HepG2 (cell line): ENCODE measurements around the gene NINL. TPM values are rescaled to one million over a fixed set of nuclear protein-coding genes. Genes with fewer than 3 reads are reported as not detected.

ENCODE experiments used
- ATAC-seq: fragments of 200-7000 bp; cut with Tn5 transposase; 3 replicates; pipeline ENCODE4 v1.9.1; 2020; ENCODE audit warnings: mild to moderate bottlenecking, moderate library complexity
- BruUV-seq: library from RNA; stranded (reverse); fragments of 400-500 nt; replicated peaks from 2 replicates; lab custom pipeline; 2021; lab: Mats Ljungman, UMichigan
- CTCF ChIA-PET: fragments of 300-600 bp; formaldehyde crosslinking; extraction: SDS; loops from one replicate; lab custom pipeline; 2021; ENCODE audit warnings: low total read pairs, inconsistent platforms, low intra/inter-chr PET ratio; lab: Yijun Ruan, JAX
- POLR2A ChIA-PET: fragments of 350-600 bp; sonication (Branson Sonifier 250); formaldehyde crosslinking; loops from one replicate; lab custom pipeline; 2020; ENCODE audit warnings: antibody characterized with exemption, inconsistent platforms; lab: Yijun Ruan, JAX
- DNase-seq: peaks from one replicate; pipeline ENCODE4 v3.0.0-alpha.2; 2015; ENCODE audit warnings: low spot score
- FAIRE-seq: peaks from 3 replicates; lab custom pipeline; 2011; peaks lifted over from hg19 to GRCh38; lab: Jason Lieb, UNC
- H2AFZ ChIP-seq: one replicate; pipeline ENCODE4 v1.6.1; 2011; ENCODE audit warnings: low read length, inconsistent platforms
- H3K27ac ChIP-seq: fragments of 300-600 bp; 3 replicates; pipeline ENCODE4 v1.8.0; 2011; ENCODE audit warnings: mixed run types, mild to moderate bottlenecking, mixed read lengths, low read length, inconsistent platforms; ENCODE audit not compliant: insufficient read depth; ENCODE audit errors: extremely low read length
- H3K27me3 ChIP-seq, 2 experiments: fragments of 200-600 bp in 1 of 2; 2 replicates in 1 of 2; 3 replicates in 1 of 2; pipeline versions ENCODE4 v1.6.0 to v1.8.0; 2011; ENCODE audit warnings: low read length in 2 of 2, mild to moderate bottlenecking in 2 of 2, moderate library complexity in 2 of 2, inconsistent platforms in 1 of 2; ENCODE audit not compliant: insufficient read depth in 2 of 2, control insufficient read depth in 1 of 2
- H3K36me3 ChIP-seq, 2 experiments: fragments of 200-600 bp in 1 of 2; replicated peaks in 1 of 2; 2 replicates in 1 of 2; 3 replicates in 1 of 2; pipeline versions ENCODE4 v1.5.1 to v1.8.0; 2011; ENCODE audit warnings: low read length in 2 of 2, inconsistent platforms in 1 of 2; ENCODE audit not compliant: insufficient read depth in 2 of 2, control insufficient read depth in 1 of 2
- H3K4me1 ChIP-seq: 2 replicates; pipeline ENCODE4 v1.5.1; 2012; ENCODE audit warnings: low read length, inconsistent platforms; ENCODE audit not compliant: insufficient read depth
- H3K4me2 ChIP-seq: 2 replicates; pipeline ENCODE4 v1.6.0; 2011; ENCODE audit warnings: low read depth, low read length, inconsistent platforms
- H3K4me3 ChIP-seq, 3 experiments: fragments of 200-600 bp in 1 of 3; sonication (generic), shearing (Covaris generic) in 1 of 3; replicated peaks in 1 of 3; 2 replicates each; pipeline ENCODE4 v1.5.1; 2011 to 2016; ENCODE audit warnings: low read length in 3 of 3, inconsistent platforms in 2 of 3, low read depth in 2 of 3, mild to moderate bottlenecking in 2 of 3, control low read depth in 1 of 3, mixed read lengths in 1 of 3; ENCODE audit not compliant: insufficient read depth in 1 of 3
- H3K79me2 ChIP-seq: one replicate; pipeline ENCODE4 v1.6.1; 2011; ENCODE audit warnings: low read length, inconsistent platforms; ENCODE audit not compliant: insufficient read depth
- H3K9ac ChIP-seq: 2 replicates; pipeline ENCODE4 v1.6.0; 2011; ENCODE audit warnings: mild to moderate bottlenecking, low read depth, low read length, inconsistent platforms; ENCODE audit not compliant: insufficient read depth
- H3K9me3 ChIP-seq: 2 replicates; pipeline ENCODE4 v1.5.1; 2012; ENCODE audit warnings: mild to moderate bottlenecking, low read length
- H4K20me1 ChIP-seq: 2 replicates; pipeline ENCODE4 v1.6.0; 2011; ENCODE audit warnings: inconsistent platforms, mild to moderate bottlenecking, low read length, moderate library complexity; ENCODE audit not compliant: insufficient read depth
- ATF7 ChIP-seq, 2 experiments: fragments of 450-650 bp in 1 of 2; sonication (generic) in 1 of 2; formaldehyde crosslinking in 1 of 2; IDR thresholded peaks; 2 replicates each; pipeline versions ENCODE4 v1.4.0 to v1.6.1; 2016 to 2020; ENCODE audit warnings: antibody characterized with exemption in 1 of 2, mild to moderate bottlenecking in 1 of 2, missing genetic modification reagents in 1 of 2
- CBFB ChIP-seq: sonication (generic); formaldehyde crosslinking; IDR thresholded peaks from 2 replicates; pipeline ENCODE4 v1.4.0; 2020; ENCODE audit warnings: missing genetic modification reagents
- KLF15 ChIP-seq: sonication (generic); formaldehyde crosslinking; IDR thresholded peaks from 2 replicates; pipeline ENCODE4 v1.8.1; 2023; ENCODE audit warnings: borderline replicate concordance, mild to moderate bottlenecking, inconsistent platforms, missing genetic modification reagents, mixed read lengths
- MAFG ChIP-seq: sonication (generic); formaldehyde crosslinking; IDR thresholded peaks from 2 replicates; pipeline ENCODE4 v1.5.1; 2020; ENCODE audit warnings: mild to moderate bottlenecking, missing genetic modification reagents
- NFE2L2 ChIP-seq: fragments of 150-350 bp; IDR thresholded peaks from 2 replicates; pipeline ENCODE4 v1.6.1; 2014; ENCODE audit warnings: low read length
- PAF1 ChIP-seq: IDR thresholded peaks from 2 replicates; pipeline ENCODE4 v1.6.1; 2016; ENCODE audit warnings: missing genetic modification reagents, missing compliant biosample characterization
- SMAD9 ChIP-seq: sonication (generic); formaldehyde crosslinking; IDR thresholded peaks from 2 replicates; pipeline ENCODE4 v1.5.1; 2020; ENCODE audit warnings: mild to moderate bottlenecking, missing genetic modification reagents
- ZNF672 ChIP-seq: sonication (generic); formaldehyde crosslinking; IDR thresholded peaks from 2 replicates; pipeline ENCODE4 v1.8.1; 2022; ENCODE audit warnings: missing genetic modification reagents
- ZSCAN22 ChIP-seq: sonication (generic); formaldehyde crosslinking; IDR thresholded peaks from 2 replicates; pipeline ENCODE4 v1.4.0; 2020; ENCODE audit warnings: mild to moderate bottlenecking, missing genetic modification reagents
- WGBS: methylation state at CpG from one replicate; pipeline ENCODE4 v1.1.6; 2017; ENCODE audit warnings: low lambda C conversion rate; 5-methylcytosine and 5-hydroxymethylcytosine counted together
- in situ Hi-C: cut with HindIII; loops from 2 replicates; pipeline ENCODE4 v1.10.0; 2017; ENCODE audit warnings: low pct_unique_long_range_greater_than_20kb; ENCODE audit not compliant: extremely low pct_ligation_motif_present
- intact Hi-C: fragments of 100-400 bp; cut with micrococcal nuclease; formaldehyde crosslinking; loops from one replicate; pipeline ENCODE4 v1.10.0; 2022; ENCODE audit not compliant: unreplicated experiment
- polyA plus RNA-seq, 8 experiments: library from polyadenylated mRNA; depleted of rRNA in 3 of 8; stranded (reverse) in 7 of 8; unstranded in 1 of 8; fragments of >200 nt; fragmentation: Illumina TruSeq in 4 of 8; extraction: Trizol in 4 of 8; gene quantifications; 2 replicates each; pipeline versions ENCODE4 v1.2.1 to v1.2.3, GENCODE V29; 2011 to 2016; ENCODE audit warnings: low read depth in 4 of 8, missing spikeins in 1 of 8, mixed read lengths in 1 of 8; ENCODE audit not compliant: insufficient read depth in 1 of 8
- total RNA-seq, 5 experiments: library from RNA; depleted of rRNA; stranded (reverse); fragments of >200 nt; fragmentation: Illumina TruSeq; extraction: Trizol; gene quantifications; 2 replicates each; pipeline ENCODE4 v1.2.3, GENCODE V29; 2016; ENCODE audit warnings: low read depth in 1 of 5
- TF ChIP-seq, protein P1 (sequence below), 2 experiments: fragments of 450-650 bp in 1 of 2; sonication (generic) in 1 of 2; formaldehyde crosslinking; IDR thresholded peaks; 2 replicates each; pipeline versions ENCODE4 v1.5.0 to v1.8.0; 2020 to 2022; ENCODE audit warnings: mild to moderate bottlenecking in 1 of 2, missing genetic modification reagents in 1 of 2
- TF ChIP-seq, protein P2 (sequence below): sonication (generic); formaldehyde crosslinking; IDR thresholded peaks from 2 replicates; pipeline ENCODE4 v1.5.0; 2020; ENCODE audit warnings: missing genetic modification reagents, mild to moderate bottlenecking, borderline replicate concordance

The NINL gene
- total and polyA plus RNA-seq, 2 of the 13 experiments (the other 11 are each of a cell fraction or from before 2014, with no cell fraction given) = 32.3 to 34.3 TPM

DNA sequence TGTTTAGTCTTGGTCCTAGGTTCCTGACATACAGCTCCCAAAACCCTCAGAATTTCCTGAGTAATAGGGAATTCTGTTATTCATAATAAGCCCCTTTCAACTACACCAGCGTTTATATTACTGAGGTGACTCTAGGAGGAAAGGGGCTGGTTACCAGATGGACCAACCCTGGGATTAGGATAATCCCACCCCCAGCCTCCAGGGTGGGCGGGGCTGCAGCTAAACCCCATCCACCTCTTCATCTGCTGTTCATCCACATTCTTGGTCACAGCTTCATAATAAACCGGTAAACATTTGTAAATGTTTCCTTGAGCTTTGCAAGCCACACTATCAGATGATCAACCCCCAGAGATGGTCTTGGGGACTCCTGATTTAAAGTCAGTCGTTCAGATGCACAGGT, 38.3 kb downstream of the NINL start:
- ChIA-PET CTCF (no interaction called here), POLR2A (interaction anchor here (1.3 kb wide), 1 partner anchor 39 kb away, joined by 4 read pairs; no protein-coding TSS in a partner anchor)
- Histone ChIP-seq H3K4me3 (no peak overlapping the region), H3K27ac (no peak overlapping the region), H2AFZ (no peak overlapping the region), H3K4me1 (peaks cover 75% of the 10 kb centered on the region), H3K27me3 (no peaks in the 10 kb centered on the region), H4K20me1 (peaks cover 21% of the 10 kb centered on the region; the same call in 1 of the 2 replicates), H3K9me3 (no peaks in the 10 kb centered on the region), H3K4me2 (no peak overlapping the region), H3K79me2 (peaks cover 40% of the 10 kb centered on the region), H3K36me3 (peaks cover 4 to 18% of the 10 kb centered on the region in 2 experiments), H3K9ac (no peak overlapping the region)
- no TSS peak for BruUV-seq
- ATAC-seq = no peak
- in situ Hi-C loops (no loop called here), intact Hi-C loops (no loop called here)
- no peak for FAIRE-seq
- TF ChIP-seq, protein P1, sequence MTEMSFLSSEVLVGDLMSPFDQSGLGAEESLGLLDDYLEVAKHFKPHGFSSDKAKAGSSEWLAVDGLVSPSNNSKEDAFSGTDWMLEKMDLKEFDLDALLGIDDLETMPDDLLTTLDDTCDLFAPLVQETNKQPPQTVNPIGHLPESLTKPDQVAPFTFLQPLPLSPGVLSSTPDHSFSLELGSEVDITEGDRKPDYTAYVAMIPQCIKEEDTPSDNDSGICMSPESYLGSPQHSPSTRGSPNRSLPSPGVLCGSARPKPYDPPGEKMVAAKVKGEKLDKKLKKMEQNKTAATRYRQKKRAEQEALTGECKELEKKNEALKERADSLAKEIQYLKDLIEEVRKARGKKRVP (CRISPR knock-in tag; IDR thresholded peaks at IDR 0.05) = no peak
- TF ChIP-seq PAF1 (no peak), ATF7 (IDR thresholded peaks at IDR 0.05) (no peak), ATF7 (CRISPR knock-in tag; IDR thresholded peaks at IDR 0.05) (0 out of 2 replicates have a peak, but pooled peaks have one; percentile 27)
- no peak for DNase-seq
- 83% methylated on average over 4 of the region's 4 CpGs for WGBS

DNA sequence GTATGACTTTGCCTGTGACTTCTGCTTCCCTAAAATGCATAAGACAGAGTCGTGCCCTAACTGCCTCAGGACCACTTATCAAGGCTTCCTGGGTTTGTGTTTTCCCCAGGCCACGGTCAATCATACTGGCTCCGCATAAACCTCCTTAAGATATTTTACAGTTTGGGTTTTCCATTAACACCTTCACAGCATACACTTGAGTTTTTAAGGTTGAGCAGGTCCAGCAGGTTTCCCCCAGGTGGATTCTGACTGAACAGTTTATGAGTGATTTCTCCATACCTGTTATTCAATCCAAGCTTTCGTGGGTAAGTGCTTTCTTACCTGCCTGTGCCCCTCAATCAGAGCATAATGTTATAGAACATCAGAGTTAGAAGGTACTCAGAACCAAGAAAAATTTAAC, 39.3 kb downstream of the NINL start:
- DNase-seq = no peak
- H3K79me2 ChIP-seq = peaks cover 42% of the 10 kb centered on the region
- no peak overlapping the region for H3K4me3 ChIP-seq
- CTCF ChIA-PET = no interaction called here
- no peaks in the 10 kb centered on the region for H3K27me3 ChIP-seq
- no peak for FAIRE-seq
- no peak overlapping the region for H2AFZ ChIP-seq
- no peak overlapping the region for H3K27ac ChIP-seq
- ATAC-seq = no peak
- TF ChIP-seq ZNF672 (no peak), NFE2L2 (no peak), ZSCAN22 (CRISPR knock-in tag) (no peak), CBFB (CRISPR knock-in tag) (no peak), MAFG (CRISPR knock-in tag) (no peak), KLF15 (CRISPR knock-in tag) (no peak), SMAD9 (CRISPR knock-in tag) (no peak)
- TF ChIP-seq, protein P2, sequence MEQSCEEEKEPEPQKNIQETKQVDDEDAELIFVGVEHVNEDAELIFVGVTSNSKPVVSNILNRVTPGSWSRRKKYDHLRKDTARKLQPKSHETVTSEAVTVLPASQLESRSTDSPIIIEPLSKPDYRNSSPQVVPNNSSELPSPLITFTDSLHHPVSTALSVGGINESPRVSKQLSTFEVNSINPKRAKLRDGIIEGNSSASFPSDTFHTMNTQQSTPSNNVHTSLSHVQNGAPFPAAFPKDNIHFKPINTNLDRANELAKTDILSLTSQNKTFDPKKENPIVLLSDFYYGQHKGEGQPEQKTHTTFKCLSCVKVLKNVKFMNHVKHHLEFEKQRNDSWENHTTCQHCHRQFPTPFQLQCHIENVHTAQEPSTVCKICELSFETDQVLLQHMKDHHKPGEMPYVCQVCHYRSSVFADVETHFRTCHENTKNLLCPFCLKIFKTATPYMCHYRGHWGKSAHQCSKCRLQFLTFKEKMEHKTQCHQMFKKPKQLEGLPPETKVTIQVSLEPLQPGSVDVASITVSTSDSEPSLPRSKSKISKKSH (CRISPR knock-in tag) = no peak
- no peak overlapping the region for H3K9ac ChIP-seq
- BruUV-seq = no TSS peak
- intact Hi-C loops (no loop called here), in situ Hi-C loops (no loop called here)
- H3K36me3 ChIP-seq = peaks cover 4 to 18% of the 10 kb centered on the region in 2 experiments
- no peaks in the 10 kb centered on the region for H3K9me3 ChIP-seq
- H4K20me1 ChIP-seq = peaks cover 28% of the 10 kb centered on the region
- no peak overlapping the region for H3K4me2 ChIP-seq
- H3K4me1 ChIP-seq = peaks cover 75% of the 10 kb centered on the region
- POLR2A ChIA-PET = interaction anchor here (1.3 kb wide), 1 partner anchor 38 kb away, joined by 4 read pairs; no protein-coding TSS in a partner anchor
- 98% methylated on average over 4 of the region's 4 CpGs for WGBS
